Panc1 (cell line): ENCODE results near the gene CAVIN1. TPM values are rescaled to one million over a fixed set of nuclear protein-coding genes. Genes with fewer than 3 reads are reported as not detected.
A peak's percentile ranks its signal among the peaks of the same experiment; 100 is the strongest.

Source experiments
- ATAC-seq: fragments of 200-7000 bp; cut with Tn5 transposase; 2 replicates; pipeline ENCODE4 v1.9.1; 2020; ENCODE audit warnings: mild to moderate bottlenecking, moderate library complexity
- BruUV-seq: library from RNA; stranded (reverse); fragments of 400-500 nt; replicated peaks from 2 replicates; lab custom pipeline; 2021; lab: Mats Ljungman, UMichigan
- CTCF ChIA-PET: fragments of 300-600 bp; sonication (Branson Sonifier 250); formaldehyde crosslinking; loops from one replicate; lab custom pipeline; 2022; ENCODE audit warnings: antibody characterized with exemption; lab: Charles Lee
- POLR2A ChIA-PET: fragments of 300-600 bp; sonication (Branson Sonifier 250); formaldehyde crosslinking; loops from one replicate; lab custom pipeline; 2022; ENCODE audit warnings: antibody characterized with exemption; lab: Charles Lee
- DNase-seq: peaks from one replicate; pipeline ENCODE4 v3.0.0-alpha.2; 2010; ENCODE audit warnings: low read depth, low spot score
- H3K27ac ChIP-seq: 2 replicates; pipeline ENCODE4 v1.5.1; 2011; ENCODE audit warnings: mild to moderate bottlenecking, low read length, inconsistent platforms
- H3K27me3 ChIP-seq: fragments of 200-500 bp; sonication (Bioruptor generic); 2 replicates; pipeline ENCODE4 v1.6.0; 2014; ENCODE audit warnings: low read length, inconsistent platforms; ENCODE audit not compliant: control insufficient read depth, insufficient read depth
- H3K36me3 ChIP-seq: fragments of 200-500 bp; sonication (Bioruptor generic); 2 replicates; pipeline ENCODE4 v1.5.1; 2014; ENCODE audit warnings: inconsistent platforms, mild to moderate bottlenecking, low read length, moderate library complexity; ENCODE audit not compliant: control insufficient read depth, insufficient read depth
- H3K4me1 ChIP-seq: 2 replicates; pipeline ENCODE4 v1.5.1; 2011; ENCODE audit warnings: inconsistent platforms, mild to moderate bottlenecking, low read length, moderate library complexity; ENCODE audit not compliant: control insufficient read depth, insufficient read depth
- H3K4me3 ChIP-seq, 2 experiments: 2 replicates each; pipeline ENCODE4 v1.5.1; 2011 to 2012; ENCODE audit warnings: low read depth in 2 of 2, low read length in 2 of 2, mild to moderate bottlenecking in 2 of 2, inconsistent platforms in 1 of 2, moderate library complexity in 1 of 2
- H3K9me3 ChIP-seq: fragments of 200-500 bp; sonication (Bioruptor generic); 2 replicates; pipeline ENCODE4 v1.5.1; 2014; ENCODE audit warnings: low read depth, mild to moderate bottlenecking, inconsistent platforms, low read length, moderate library complexity; ENCODE audit not compliant: control insufficient read depth, insufficient read depth
- CTCF ChIP-seq: fragments of 450-650 bp; IDR thresholded peaks from 2 replicates; pipeline ENCODE4 v1.5.1; 2017; ENCODE audit warnings: mild to moderate bottlenecking
- POLR2AphosphoS5 ChIP-seq: IDR thresholded peaks from 2 replicates; pipeline ENCODE4 v1.6.1; 2012; ENCODE audit warnings: mild to moderate bottlenecking, low read depth, low read length, moderate library complexity
- REST ChIP-seq, 2 experiments: IDR thresholded peaks; 2 replicates each; pipeline ENCODE4 v1.6.1; 2011 to 2012; ENCODE audit warnings: low read depth in 2 of 2, control low read depth in 1 of 2, low read length in 1 of 2, mild to moderate bottlenecking in 1 of 2, moderate library complexity in 1 of 2; ENCODE audit not compliant: insufficient read depth in 1 of 2
- SIN3A ChIP-seq: IDR thresholded peaks from 2 replicates; pipeline ENCODE4 v1.6.1; 2012; ENCODE audit warnings: low read depth, mild to moderate bottlenecking, low read length, moderate library complexity, borderline replicate concordance; ENCODE audit not compliant: insufficient read depth
- TCF7L2 ChIP-seq: IDR thresholded peaks from 2 replicates; pipeline ENCODE4 v1.6.1; 2011; ENCODE audit warnings: mild to moderate bottlenecking, low read depth, low read length, inconsistent platforms
- in situ Hi-C: cut with HindIII; loops from 2 replicates; pipeline ENCODE4 v1.10.0; 2016; ENCODE audit warnings: low sequenced_read_pairs, low pct_unique_long_range_greater_than_20kb
- intact Hi-C: fragments of 100-400 bp; cut with micrococcal nuclease; formaldehyde crosslinking; loops from one replicate; pipeline ENCODE4 v1.10.0; 2022; ENCODE audit not compliant: unreplicated experiment
- total RNA-seq: library from RNA; stranded (reverse); gene quantifications from one replicate; pipeline ENCODE4 v1.2.1, GENCODE V29; 2021; ENCODE audit not compliant: unreplicated experiment

The CAVIN1 gene
- total RNA-seq, 1 experiment from 2014 or later, result 315 TPM

GRCh38 chr17:42386777-42387657 is 36.0 kb downstream of the CAVIN1 start:
- no peak for DNase-seq
- in situ Hi-C loops (no loop called here), intact Hi-C loops (loop anchor here (10.0 kb wide), 1 partner anchor 62 kb away; no protein-coding TSS in a partner anchor)
- Histone ChIP-seq H3K4me3 (peak overlapping the region; percentile 66 to 93), H3K27ac (peak overlapping the region; percentile 91), H3K9me3 (no peaks in the 10 kb centered on the region), H3K4me1 (peaks cover 34% of the 10 kb centered on the region), H3K36me3 (no peaks in the 10 kb centered on the region; the same call in none of the 2 replicates), H3K27me3 (no peaks in the 10 kb centered on the region)
- TSS peak; percentile 78 for BruUV-seq
- CTCF ChIA-PET, result no interaction called here
- no peak for ATAC-seq
- POLR2A ChIA-PET, result no interaction called here
- TF ChIP-seq POLR2AphosphoS5, result 0 out of 2 replicates have a peak, but pooled peaks have one; percentile 25
- no peak for TF ChIP-seq TCF7L2

DNA sequence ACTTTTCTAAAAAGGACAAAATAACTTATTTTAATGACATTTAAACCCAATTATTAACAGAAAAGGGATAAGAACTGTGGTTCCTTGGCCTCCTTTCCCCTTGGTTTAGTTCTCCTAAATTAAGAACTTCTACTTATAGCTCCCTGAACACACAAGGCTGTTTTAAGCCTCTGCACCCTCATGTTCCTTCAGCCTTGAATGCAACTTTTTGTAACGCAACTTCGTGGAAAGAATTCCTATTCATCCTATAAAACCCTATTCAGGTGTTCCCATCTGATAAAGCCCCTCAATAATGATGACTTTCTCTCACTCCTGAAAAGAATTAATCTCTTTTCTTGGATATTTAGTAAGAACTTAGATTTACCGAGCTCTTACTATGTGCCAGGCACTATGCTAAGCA is 41.2 kb downstream of the CAVIN1 start:
- no peaks in the 10 kb centered on the region; the same call in 1 of the 2 replicates for H3K36me3 ChIP-seq
- no peaks in the 10 kb centered on the region for H3K9me3 ChIP-seq
- POLR2A ChIA-PET, result no interaction called here
- intact Hi-C loops (loop anchor here (10.0 kb wide), 1 partner anchor 57 kb away; no protein-coding TSS in a partner anchor), in situ Hi-C loops (no loop called here)
- peaks cover 43% of the 10 kb centered on the region for H3K4me1 ChIP-seq
- TF ChIP-seq SIN3A (no peak), POLR2AphosphoS5 (no peak), CTCF (no peak), TCF7L2 (no peak), REST (IDR thresholded peaks at IDR 0.05; ENCODE audit: insufficient read depth in 1 of 2, low read depth in 2 of 2, low read length in 1 of 2) (no peak)
- no peak for ATAC-seq
- no peaks in the 10 kb centered on the region for H3K27me3 ChIP-seq
- no peak overlapping the region for H3K4me3 ChIP-seq
- CTCF ChIA-PET, result no interaction called here
- DNase-seq, result no peak
- H3K27ac ChIP-seq, result peak overlapping the region; percentile 75
- no TSS peak for BruUV-seq

GRCh38 chr17:42380935-42381334 is 42.1 kb downstream of the CAVIN1 start:
- Histone ChIP-seq H3K4me1 (peaks cover 40% of the 10 kb centered on the region), H3K27me3 (no peaks in the 10 kb centered on the region), H3K36me3 (no peaks in the 10 kb centered on the region; the same call in 1 of the 2 replicates), H3K9me3 (no peaks in the 10 kb centered on the region), H3K4me3 (no peak overlapping the region), H3K27ac (peak overlapping the region; percentile 11; the same call in 1 of the 2 replicates)
- TF ChIP-seq SIN3A (no peak), CTCF (no peak), REST (IDR thresholded peaks at IDR 0.05; ENCODE audit: insufficient read depth in 1 of 2, low read depth in 2 of 2, low read length in 1 of 2) (no peak), POLR2AphosphoS5 (no peak), TCF7L2 (no peak)
- ChIA-PET POLR2A (no interaction called here), CTCF (no interaction called here)
- in situ Hi-C loops, result no loop called here
- no TSS peak for BruUV-seq
- intact Hi-C loops, result loop anchor here (10.0 kb wide), 1 partner anchor 56 kb away; no protein-coding TSS in a partner anchor
- DNase-seq (no peak), ATAC-seq (no peak)
